ENCODE results near the gene IRAK2. TPM values are rescaled to one million over a fixed set of nuclear protein-coding genes. Genes with fewer than 3 reads are reported as not detected.
A peak's percentile ranks its signal among the peaks of the same experiment; 100 is the strongest.

The IRAK2 gene
- total RNA-seq, 1 experiment from 2014 or later: 2.2 TPM

GRCh38 chr3:10187944-10188343 is 23.2 kb downstream of the IRAK2 start:
- DNase-seq (ENCODE audit: extremely low read depth, low read depth): no peak

GRCh38 chr3:10188804-10189556 is 24.3 kb downstream of the IRAK2 start:
- no peak for DNase-seq (ENCODE audit: extremely low read depth, low read depth)

- no peak for DNase-seq (ENCODE audit: extremely low read depth, low read depth)
Observed at GRCh38 chr3:10189557-10190354, 25.0 kb downstream of the IRAK2 start.

- no peak for DNase-seq (ENCODE audit: extremely low read depth, low read depth)
Observed at GRCh38 chr3:10192953-10193691, 28.4 kb downstream of the IRAK2 start.

GRCh38 chr3:10193692-10194327 is 29.1 kb downstream of the IRAK2 start:
- no peak for DNase-seq (ENCODE audit: extremely low read depth, low read depth)

GRCh38 chr3:10194328-10195071 is 29.8 kb downstream of the IRAK2 start:
- DNase-seq (ENCODE audit: extremely low read depth, low read depth): no peak

- DNase-seq (ENCODE audit: extremely low read depth, low read depth): no peak
Observed at GRCh38 chr3:10195366-10196089, 30.8 kb downstream of the IRAK2 start.

- DNase-seq (ENCODE audit: extremely low read depth, low read depth): no peak
Observed at GRCh38 chr3:10196389-10197052, 31.8 kb downstream of the IRAK2 start.

GRCh38 chr3:10198226-10198625 is 33.5 kb downstream of the IRAK2 start:
- no peak for DNase-seq (ENCODE audit: extremely low read depth, low read depth)

GRCh38 chr3:10198761-10199649 is 34.3 kb downstream of the IRAK2 start:
- no peak for DNase-seq (ENCODE audit: extremely low read depth, low read depth)

- DNase-seq (ENCODE audit: extremely low read depth, low read depth): no peak
Observed at GRCh38 chr3:10204921-10205320, 40.2 kb downstream of the IRAK2 start.

- DNase-seq (ENCODE audit: extremely low read depth, low read depth): peak; percentile 36
Observed at GRCh38 chr3:10205451-10206165, 40.9 kb downstream of the IRAK2 start.

- DNase-seq (ENCODE audit: extremely low read depth, low read depth): no peak
Observed at GRCh38 chr3:10206166-10206511, 41.4 kb downstream of the IRAK2 start.

- no peak for DNase-seq (ENCODE audit: extremely low read depth, low read depth)
Observed at GRCh38 chr3:10213156-10213792, 48.6 kb downstream of the IRAK2 start.

GRCh38 chr3:10215578-10216368 is 51.1 kb downstream of the IRAK2 start:
- DNase-seq (ENCODE audit: extremely low read depth, low read depth): no peak

GRCh38 chr3:10217359-10217758 is 52.6 kb downstream of the IRAK2 start:
- no peak for DNase-seq (ENCODE audit: extremely low read depth, low read depth)

Data from NCI-H460 (cell line).